GM12875 (cell line): ENCODE measurements around the gene SMAD9.
"Not testable (repeated sequence)": the region's sequence is repeated elsewhere in the genome, so short reads cannot be mapped to it uniquely, and the experiment has no call there.

Source experiments
- H3K4me3 ChIP-seq: one replicate; pipeline ENCODE4 v1.5.1; 2011; ENCODE audit warnings: low read depth, low read length, control low read depth
- CTCF ChIP-seq: IDR thresholded peaks from 2 replicates; pipeline ENCODE4 v1.5.1; 2011; ENCODE audit warnings: low read depth, mild to moderate bottlenecking, control low read depth, inconsistent platforms, low read length, moderate library complexity, borderline replicate concordance; ENCODE audit not compliant: insufficient read depth

Gene SMAD9

DNA sequence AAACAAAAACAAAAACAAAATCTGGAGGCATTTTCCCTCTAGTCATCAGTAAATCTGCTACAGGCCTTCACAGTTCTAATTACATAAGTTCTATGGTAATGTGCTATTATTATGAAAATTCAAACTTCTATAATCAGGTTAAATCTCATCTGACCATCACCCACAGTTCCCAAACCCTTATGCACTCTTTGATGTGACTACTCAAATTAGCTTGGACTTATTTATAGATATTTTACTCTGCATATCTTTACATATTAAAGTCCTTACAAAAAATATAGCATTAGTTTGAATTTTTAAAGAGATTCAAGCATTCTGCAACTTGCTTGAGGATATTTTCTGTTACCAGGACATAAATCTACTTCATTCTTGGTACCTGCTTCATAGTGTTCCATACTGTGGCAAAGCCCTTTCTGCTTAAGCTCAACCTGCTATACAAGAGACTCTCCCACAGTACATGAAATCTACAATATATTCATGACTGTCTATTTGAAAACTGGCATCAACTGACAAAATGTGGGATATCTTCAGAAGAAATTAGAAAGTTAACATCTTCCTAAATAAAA lies 22.9 kb downstream of the SMAD9 start:
- no peak for TF ChIP-seq CTCF
- no peak overlapping the region for H3K4me3 ChIP-seq

- no peak for TF ChIP-seq CTCF
- no peak overlapping the region for H3K4me3 ChIP-seq
Observed at GRCh38 chr13:36891752-36892151, 28.3 kb downstream of the SMAD9 start.

DNA sequence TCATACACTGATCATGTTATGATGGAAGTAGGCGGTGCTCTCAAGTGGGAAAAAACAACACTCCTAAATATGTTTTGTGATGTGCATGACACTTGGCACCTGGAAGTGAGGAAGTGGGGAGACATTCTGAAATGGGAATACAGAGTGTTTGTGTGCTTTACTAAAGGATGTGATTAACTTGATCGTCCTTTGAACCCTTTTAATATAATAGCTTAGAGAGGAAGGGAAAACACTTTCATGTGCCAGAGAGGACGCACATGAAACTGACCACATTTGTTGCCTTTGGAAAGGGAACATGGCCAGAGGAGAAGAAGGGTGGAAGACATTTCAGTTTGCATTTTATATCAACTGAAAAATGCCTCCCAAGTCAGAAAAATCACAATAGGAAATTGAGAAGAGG lies 31.4 kb downstream of the SMAD9 start:
- no peak overlapping the region for H3K4me3 ChIP-seq
- TF ChIP-seq CTCF = no peak

DNA sequence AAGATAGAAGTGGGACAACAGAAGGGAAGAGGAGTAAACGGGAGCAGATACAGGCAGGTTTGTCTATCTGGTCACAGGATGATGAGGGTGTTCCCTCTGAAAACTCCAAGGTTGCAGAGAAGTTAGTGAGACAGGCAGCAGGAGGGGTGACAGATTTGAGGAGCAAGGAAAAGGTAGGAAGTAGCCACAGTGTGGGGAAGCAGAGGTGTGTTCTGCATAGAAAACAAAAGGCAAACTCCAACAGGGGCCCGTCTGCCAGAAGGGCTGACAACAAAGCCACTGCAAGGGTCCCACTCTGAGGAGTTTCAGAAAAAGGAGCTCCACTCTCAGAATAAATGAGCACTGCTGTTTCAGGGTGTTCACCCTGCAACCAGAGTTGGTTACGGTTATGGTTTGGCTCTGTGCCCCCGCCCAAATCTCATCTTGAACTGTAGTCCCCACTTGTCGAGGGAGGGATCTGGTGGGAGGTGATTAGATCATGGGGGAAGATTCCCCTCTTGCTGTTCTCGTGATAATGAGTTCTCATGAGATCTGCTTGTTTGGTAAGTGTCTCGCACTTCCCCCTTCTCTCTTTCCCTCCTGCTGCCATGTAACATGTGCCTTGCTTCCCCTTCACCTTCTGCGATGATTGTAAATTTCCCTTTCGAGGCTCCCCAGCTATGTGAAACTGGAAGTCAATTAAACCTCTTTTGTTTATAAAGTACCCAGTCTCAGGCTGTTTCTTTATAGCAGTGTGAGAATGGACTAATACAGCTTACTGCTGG lies 32.1 kb downstream of the SMAD9 start:
- no peak for TF ChIP-seq CTCF
- H3K4me3 ChIP-seq = no peak overlapping the region

- no peak overlapping the region for H3K4me3 ChIP-seq
Observed at GRCh38 chr13:36885901-36886300, 34.1 kb downstream of the SMAD9 start.

GRCh38 chr13:36884235-36884634 lies 35.8 kb downstream of the SMAD9 start:
- H3K4me3 ChIP-seq = no peak overlapping the region
- no peak for TF ChIP-seq CTCF

More at GRCh38 chr13:36885901-36886300, 34.1 kb downstream of the SMAD9 start:
- TF ChIP-seq CTCF = no peak

DNA sequence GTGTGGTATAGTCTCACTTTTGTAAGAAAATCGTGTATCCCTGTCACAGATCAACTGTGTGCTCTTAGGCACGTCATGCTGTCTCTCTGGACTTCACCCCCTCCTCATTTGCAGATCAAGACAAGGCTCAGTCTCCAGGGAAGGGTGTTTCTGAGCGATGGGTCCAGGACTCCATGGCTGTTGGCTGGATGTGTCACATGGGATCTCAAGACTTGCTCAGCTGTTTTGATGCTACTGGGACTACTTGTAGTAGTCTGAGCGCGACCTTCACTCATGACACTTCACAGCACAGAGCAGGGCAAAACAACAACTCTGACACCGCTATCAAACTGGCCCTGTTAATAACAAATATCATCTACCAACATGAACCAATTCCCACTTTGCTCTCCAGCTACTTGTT lies 36.2 kb downstream of the SMAD9 start:
- H3K4me3 ChIP-seq = no peak overlapping the region
- TF ChIP-seq CTCF = no peak

- not testable (repeated sequence) for H3K4me3 ChIP-seq
Observed at GRCh38 chr13:36883392-36883791, 36.6 kb downstream of the SMAD9 start.
